Body of pancreas (tissue), 4 donors: Measurements from ENCODE around the gene TOPAZ1.

Experiments
- POLR2A ChIP-seq, 3 donors: fragments of 450-650 bp; IDR thresholded peaks; one replicate each; pipeline ENCODE4 v1.6.1; 2016; ENCODE audit warnings: antibody characterized with exemption in 3 of 3, mild to moderate bottlenecking in 2 of 3
- TF ChIP-seq, protein P1 (sequence below), 7 experiments: fragments of 450-650 bp in 4 of 7; fragments of 200-600 bp in 3 of 7; sonication (generic) in 3 of 7; IDR thresholded peaks; one replicate each; pipeline ENCODE4 v1.5.1; 2016 to 2019; ENCODE audit warnings: antibody characterized with exemption in 7 of 7

DNA sequence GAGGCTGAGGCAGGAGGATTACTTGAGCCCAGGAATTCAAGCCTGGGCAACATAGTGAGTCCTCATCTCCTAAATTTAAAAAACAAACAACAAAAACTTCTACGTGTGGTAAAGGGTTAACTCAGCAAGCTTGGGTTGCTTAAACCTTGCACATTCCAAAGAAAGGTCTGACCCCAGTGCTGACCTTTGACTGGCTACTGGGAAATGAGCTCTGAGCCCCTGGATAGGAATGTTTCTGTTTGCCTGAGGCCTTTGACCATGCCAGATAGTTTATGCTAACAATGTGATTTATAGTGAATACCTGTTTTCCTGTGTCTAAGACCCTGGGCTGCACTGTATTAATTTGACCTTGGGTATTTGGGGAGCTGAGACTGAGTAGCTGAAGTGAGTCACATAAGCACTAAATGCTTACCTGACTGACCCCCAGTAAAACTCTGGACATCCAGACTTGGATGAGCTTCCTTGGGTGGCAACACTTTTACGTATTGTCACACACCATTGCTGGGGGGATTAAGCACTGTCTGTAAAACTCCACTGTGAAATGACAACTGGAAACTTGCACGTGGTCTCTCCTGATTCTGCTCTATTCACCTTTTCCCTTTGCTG, 117.6 kb downstream of the TOPAZ1 start:
- TF ChIP-seq, protein P1, sequence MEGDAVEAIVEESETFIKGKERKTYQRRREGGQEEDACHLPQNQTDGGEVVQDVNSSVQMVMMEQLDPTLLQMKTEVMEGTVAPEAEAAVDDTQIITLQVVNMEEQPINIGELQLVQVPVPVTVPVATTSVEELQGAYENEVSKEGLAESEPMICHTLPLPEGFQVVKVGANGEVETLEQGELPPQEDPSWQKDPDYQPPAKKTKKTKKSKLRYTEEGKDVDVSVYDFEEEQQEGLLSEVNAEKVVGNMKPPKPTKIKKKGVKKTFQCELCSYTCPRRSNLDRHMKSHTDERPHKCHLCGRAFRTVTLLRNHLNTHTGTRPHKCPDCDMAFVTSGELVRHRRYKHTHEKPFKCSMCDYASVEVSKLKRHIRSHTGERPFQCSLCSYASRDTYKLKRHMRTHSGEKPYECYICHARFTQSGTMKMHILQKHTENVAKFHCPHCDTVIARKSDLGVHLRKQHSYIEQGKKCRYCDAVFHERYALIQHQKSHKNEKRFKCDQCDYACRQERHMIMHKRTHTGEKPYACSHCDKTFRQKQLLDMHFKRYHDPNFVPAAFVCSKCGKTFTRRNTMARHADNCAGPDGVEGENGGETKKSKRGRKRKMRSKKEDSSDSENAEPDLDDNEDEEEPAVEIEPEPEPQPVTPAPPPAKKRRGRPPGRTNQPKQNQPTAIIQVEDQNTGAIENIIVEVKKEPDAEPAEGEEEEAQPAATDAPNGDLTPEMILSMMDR (IDR thresholded peaks at IDR 0.05): no peak
- TF ChIP-seq POLR2A (IDR thresholded peaks at IDR 0.05): no peak
